HEK293 (cell line): ENCODE measurements around the gene OAS2.

Source experiments
- CTCF ChIA-PET: fragments of 350-600 bp; formaldehyde crosslinking; extraction: SDS; loops from one replicate; lab custom pipeline; 2021; ENCODE audit warnings: antibody characterized with exemption; lab: Yijun Ruan, JAX
- POLR2A ChIA-PET: fragments of 300-600 bp; formaldehyde crosslinking; extraction: SDS; loops from one replicate; lab custom pipeline; 2020; ENCODE audit warnings: antibody characterized with exemption, inconsistent platforms; lab: Yijun Ruan, JAX
- H3K27ac ChIP-seq: fragments of 200-500 bp; sonication (Bioruptor generic); 2 replicates; pipeline ENCODE4 v1.5.1; 2014; ENCODE audit warnings: low read depth, low read length, control low read depth, inconsistent platforms; ENCODE audit errors: extremely low read depth
- H3K36me3 ChIP-seq, 2 experiments: fragments of 200-500 bp in 1 of 2; sonication (Bioruptor generic) in 1 of 2; 1 replicate in 1 of 2; 2 replicates in 1 of 2; pipeline ENCODE4 v1.5.1; 2014 to 2017; ENCODE audit warnings: inconsistent platforms in 2 of 2, low read length in 2 of 2; ENCODE audit not compliant: control insufficient read depth in 2 of 2, insufficient read depth in 1 of 2
- H3K4me1 ChIP-seq: fragments of 200-500 bp; sonication (Bioruptor generic); 2 replicates; pipeline ENCODE4 v1.5.1; 2014; ENCODE audit warnings: mild to moderate bottlenecking, low read length, inconsistent platforms; ENCODE audit not compliant: control insufficient read depth, insufficient read depth
- H3K4me3 ChIP-seq: 2 replicates; pipeline ENCODE4 v1.5.1; 2011; ENCODE audit warnings: low read depth, mild to moderate bottlenecking, control low read depth, low read length, moderate library complexity
- H3K9me3 ChIP-seq: fragments of 200-500 bp; sonication (Bioruptor generic); 2 replicates; pipeline ENCODE4 v1.5.1; 2014; ENCODE audit warnings: low read depth, low read length, inconsistent platforms; ENCODE audit not compliant: control insufficient read depth, insufficient read depth
- OSR2 ChIP-seq: fragments of 450-650 bp; formaldehyde crosslinking; IDR thresholded peaks from 2 replicates; pipeline ENCODE4 v1.5.1; 2016; ENCODE audit warnings: missing biosample characterization, missing genetic modification characterization
- PRDM1 ChIP-seq: fragments of 450-650 bp; formaldehyde crosslinking; IDR thresholded peaks from 2 replicates; pipeline ENCODE4; 2016; ENCODE audit warnings: missing biosample characterization, missing genetic modification characterization
- SP7 ChIP-seq: fragments of 450-650 bp; formaldehyde crosslinking; IDR thresholded peaks from 2 replicates; pipeline ENCODE4 v1.5.1; 2016; ENCODE audit warnings: missing biosample characterization, missing genetic modification characterization
- YY1 ChIP-seq: fragments of 450-650 bp; formaldehyde crosslinking; IDR thresholded peaks from 2 replicates; pipeline ENCODE4 v1.5.1; 2018; ENCODE audit warnings: missing biosample characterization, missing genetic modification characterization
- ZNF10 ChIP-seq: fragments of 450-650 bp; formaldehyde crosslinking; IDR thresholded peaks from 2 replicates; pipeline ENCODE4 v1.5.1; 2017; ENCODE audit warnings: missing biosample characterization, missing genetic modification characterization
- ZNF112 ChIP-seq: fragments of 450-650 bp; formaldehyde crosslinking; IDR thresholded peaks from 2 replicates; pipeline ENCODE4 v1.5.0; 2017; ENCODE audit warnings: missing biosample characterization, missing genetic modification characterization
- ZNF140 ChIP-seq: fragments of 450-650 bp; formaldehyde crosslinking; IDR thresholded peaks from 2 replicates; pipeline ENCODE4 v1.5.1; 2016; ENCODE audit warnings: missing biosample characterization, missing genetic modification characterization
- ZNF157 ChIP-seq: fragments of 450-650 bp; formaldehyde crosslinking; IDR thresholded peaks from 2 replicates; pipeline ENCODE4 v1.5.1; 2016; ENCODE audit warnings: missing biosample characterization, missing genetic modification characterization
- ZNF19 ChIP-seq: fragments of 450-650 bp; formaldehyde crosslinking; IDR thresholded peaks from 2 replicates; pipeline ENCODE4; 2016; ENCODE audit warnings: missing biosample characterization, missing genetic modification characterization, low read depth
- ZNF324 ChIP-seq: fragments of 450-650 bp; formaldehyde crosslinking; IDR thresholded peaks from 2 replicates; pipeline ENCODE4 v1.5.1; 2016; ENCODE audit warnings: missing biosample characterization, missing genetic modification characterization
- ZNF404 ChIP-seq: fragments of 450-650 bp; formaldehyde crosslinking; IDR thresholded peaks from 2 replicates; pipeline ENCODE4 v1.5.1; 2017; ENCODE audit warnings: missing biosample characterization, missing genetic modification characterization
- ZNF548 ChIP-seq: fragments of 450-650 bp; formaldehyde crosslinking; IDR thresholded peaks from 2 replicates; pipeline ENCODE4 v1.5.1; 2016; ENCODE audit warnings: missing biosample characterization, missing genetic modification characterization
- ZNF596 ChIP-seq: fragments of 450-650 bp; IDR thresholded peaks from 2 replicates; pipeline ENCODE4 v1.5.0; 2018; ENCODE audit warnings: missing biosample characterization, mild to moderate bottlenecking, missing genetic modification characterization, moderate library complexity
- ZNF654 ChIP-seq: fragments of 450-650 bp; formaldehyde crosslinking; IDR thresholded peaks from 2 replicates; pipeline ENCODE4 v1.5.1; 2016; ENCODE audit warnings: low read depth, missing biosample characterization, missing genetic modification characterization
- ZNF792 ChIP-seq: fragments of 450-650 bp; formaldehyde crosslinking; IDR thresholded peaks from 2 replicates; pipeline ENCODE4 v1.5.1; 2016; ENCODE audit warnings: missing biosample characterization, missing genetic modification characterization
- TF ChIP-seq, protein P1 (sequence below): fragments of 450-650 bp; formaldehyde crosslinking; IDR thresholded peaks from 2 replicates; pipeline ENCODE4 v1.5.1; 2017; ENCODE audit warnings: missing biosample characterization, missing genetic modification characterization
- TF ChIP-seq, protein P2 (sequence below): fragments of 450-650 bp; formaldehyde crosslinking; IDR thresholded peaks from 2 replicates; pipeline ENCODE4 v1.5.1; 2016; ENCODE audit warnings: missing biosample characterization, missing genetic modification characterization, borderline replicate concordance
- TF ChIP-seq, protein P3 (sequence below): fragments of 450-650 bp; formaldehyde crosslinking; IDR thresholded peaks from 2 replicates; pipeline ENCODE4; 2016; ENCODE audit warnings: missing biosample characterization, missing genetic modification characterization
- TF ChIP-seq, protein P4 (sequence below): fragments of 450-650 bp; formaldehyde crosslinking; IDR thresholded peaks from 2 replicates; pipeline ENCODE4 v1.5.1; 2016; ENCODE audit warnings: missing biosample characterization, missing genetic modification characterization
- TF ChIP-seq, protein P5 (sequence below): fragments of 450-650 bp; formaldehyde crosslinking; IDR thresholded peaks from 2 replicates; pipeline ENCODE4 v1.5.1; 2016; ENCODE audit warnings: missing biosample characterization, missing genetic modification characterization

OAS2 gene

DNA sequence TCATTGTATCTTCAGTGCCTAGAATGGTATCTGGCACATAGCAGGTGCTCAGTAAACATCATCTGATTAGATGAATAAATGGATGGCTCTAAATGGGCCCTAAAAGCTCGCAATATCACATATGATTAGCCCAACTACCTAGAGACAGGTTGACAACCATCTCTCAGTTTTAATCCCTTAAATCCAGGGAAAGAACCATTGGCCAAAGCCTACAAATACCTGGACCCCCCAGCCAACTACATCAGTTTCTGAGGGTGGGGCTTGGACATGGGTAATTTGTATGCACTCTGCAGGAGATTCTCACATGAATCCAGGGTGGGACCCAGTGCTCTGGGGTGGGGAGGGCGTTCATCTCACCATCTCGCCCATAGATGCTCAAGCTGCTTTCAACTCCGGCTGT, 73.4 kb downstream of the OAS2 start:
- H3K36me3 ChIP-seq, result no peaks in the 10 kb centered on the region
- TF ChIP-seq SP7 (no peak), ZNF792 (tag by site-specific recombination) (no peak), OSR2 (tag by site-specific recombination) (no peak), ZNF548 (tag by site-specific recombination) (no peak), YY1 (tag by site-specific recombination) (no peak), ZNF157 (no peak), ZNF654 (tag by site-specific recombination) (no peak), ZNF404 (no peak), ZNF324 (tag by site-specific recombination) (no peak), ZNF140 (tag by site-specific recombination) (no peak), ZNF19 (tag by site-specific recombination) (no peak), PRDM1 (tag by site-specific recombination) (no peak), ZNF10 (tag by site-specific recombination) (no peak), ZNF596 (tag by site-specific recombination) (no peak), ZNF112 (no peak)
- TF ChIP-seq, protein P1, sequence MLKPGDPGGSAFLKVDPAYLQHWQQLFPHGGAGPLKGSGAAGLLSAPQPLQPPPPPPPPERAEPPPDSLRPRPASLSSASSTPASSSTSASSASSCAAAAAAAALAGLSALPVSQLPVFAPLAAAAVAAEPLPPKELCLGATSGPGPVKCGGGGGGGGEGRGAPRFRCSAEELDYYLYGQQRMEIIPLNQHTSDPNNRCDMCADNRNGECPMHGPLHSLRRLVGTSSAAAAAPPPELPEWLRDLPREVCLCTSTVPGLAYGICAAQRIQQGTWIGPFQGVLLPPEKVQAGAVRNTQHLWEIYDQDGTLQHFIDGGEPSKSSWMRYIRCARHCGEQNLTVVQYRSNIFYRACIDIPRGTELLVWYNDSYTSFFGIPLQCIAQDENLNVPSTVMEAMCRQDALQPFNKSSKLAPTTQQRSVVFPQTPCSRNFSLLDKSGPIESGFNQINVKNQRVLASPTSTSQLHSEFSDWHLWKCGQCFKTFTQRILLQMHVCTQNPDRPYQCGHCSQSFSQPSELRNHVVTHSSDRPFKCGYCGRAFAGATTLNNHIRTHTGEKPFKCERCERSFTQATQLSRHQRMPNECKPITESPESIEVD (tag by site-specific recombination), result no peak
- TF ChIP-seq, protein P2, sequence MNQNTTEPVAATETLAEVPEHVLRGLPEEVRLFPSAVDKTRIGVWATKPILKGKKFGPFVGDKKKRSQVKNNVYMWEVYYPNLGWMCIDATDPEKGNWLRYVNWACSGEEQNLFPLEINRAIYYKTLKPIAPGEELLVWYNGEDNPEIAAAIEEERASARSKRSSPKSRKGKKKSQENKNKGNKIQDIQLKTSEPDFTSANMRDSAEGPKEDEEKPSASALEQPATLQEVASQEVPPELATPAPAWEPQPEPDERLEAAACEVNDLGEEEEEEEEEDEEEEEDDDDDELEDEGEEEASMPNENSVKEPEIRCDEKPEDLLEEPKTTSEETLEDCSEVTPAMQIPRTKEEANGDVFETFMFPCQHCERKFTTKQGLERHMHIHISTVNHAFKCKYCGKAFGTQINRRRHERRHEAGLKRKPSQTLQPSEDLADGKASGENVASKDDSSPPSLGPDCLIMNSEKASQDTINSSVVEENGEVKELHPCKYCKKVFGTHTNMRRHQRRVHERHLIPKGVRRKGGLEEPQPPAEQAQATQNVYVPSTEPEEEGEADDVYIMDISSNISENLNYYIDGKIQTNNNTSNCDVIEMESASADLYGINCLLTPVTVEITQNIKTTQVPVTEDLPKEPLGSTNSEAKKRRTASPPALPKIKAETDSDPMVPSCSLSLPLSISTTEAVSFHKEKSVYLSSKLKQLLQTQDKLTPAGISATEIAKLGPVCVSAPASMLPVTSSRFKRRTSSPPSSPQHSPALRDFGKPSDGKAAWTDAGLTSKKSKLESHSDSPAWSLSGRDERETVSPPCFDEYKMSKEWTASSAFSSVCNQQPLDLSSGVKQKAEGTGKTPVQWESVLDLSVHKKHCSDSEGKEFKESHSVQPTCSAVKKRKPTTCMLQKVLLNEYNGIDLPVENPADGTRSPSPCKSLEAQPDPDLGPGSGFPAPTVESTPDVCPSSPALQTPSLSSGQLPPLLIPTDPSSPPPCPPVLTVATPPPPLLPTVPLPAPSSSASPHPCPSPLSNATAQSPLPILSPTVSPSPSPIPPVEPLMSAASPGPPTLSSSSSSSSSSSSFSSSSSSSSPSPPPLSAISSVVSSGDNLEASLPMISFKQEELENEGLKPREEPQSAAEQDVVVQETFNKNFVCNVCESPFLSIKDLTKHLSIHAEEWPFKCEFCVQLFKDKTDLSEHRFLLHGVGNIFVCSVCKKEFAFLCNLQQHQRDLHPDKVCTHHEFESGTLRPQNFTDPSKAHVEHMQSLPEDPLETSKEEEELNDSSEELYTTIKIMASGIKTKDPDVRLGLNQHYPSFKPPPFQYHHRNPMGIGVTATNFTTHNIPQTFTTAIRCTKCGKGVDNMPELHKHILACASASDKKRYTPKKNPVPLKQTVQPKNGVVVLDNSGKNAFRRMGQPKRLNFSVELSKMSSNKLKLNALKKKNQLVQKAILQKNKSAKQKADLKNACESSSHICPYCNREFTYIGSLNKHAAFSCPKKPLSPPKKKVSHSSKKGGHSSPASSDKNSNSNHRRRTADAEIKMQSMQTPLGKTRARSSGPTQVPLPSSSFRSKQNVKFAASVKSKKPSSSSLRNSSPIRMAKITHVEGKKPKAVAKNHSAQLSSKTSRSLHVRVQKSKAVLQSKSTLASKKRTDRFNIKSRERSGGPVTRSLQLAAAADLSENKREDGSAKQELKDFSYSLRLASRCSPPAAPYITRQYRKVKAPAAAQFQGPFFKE (tag by site-specific recombination), result no peak
- TF ChIP-seq, protein P3, sequence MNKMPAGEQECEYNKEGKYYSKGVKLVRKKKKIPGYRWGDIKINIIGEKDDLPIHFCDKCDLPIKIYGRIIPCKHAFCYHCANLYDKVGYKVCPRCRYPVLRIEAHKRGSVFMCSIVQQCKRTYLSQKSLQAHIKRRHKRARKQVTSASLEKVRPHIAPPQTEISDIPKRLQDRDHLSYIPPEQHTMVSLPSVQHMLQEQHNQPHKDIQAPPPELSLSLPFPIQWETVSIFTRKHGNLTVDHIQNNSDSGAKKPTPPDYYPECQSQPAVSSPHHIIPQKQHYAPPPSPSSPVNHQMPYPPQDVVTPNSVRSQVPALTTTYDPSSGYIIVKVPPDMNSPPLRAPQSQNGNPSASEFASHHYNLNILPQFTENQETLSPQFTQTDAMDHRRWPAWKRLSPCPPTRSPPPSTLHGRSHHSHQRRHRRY (tag by site-specific recombination), result no peak
- TF ChIP-seq, protein P4, sequence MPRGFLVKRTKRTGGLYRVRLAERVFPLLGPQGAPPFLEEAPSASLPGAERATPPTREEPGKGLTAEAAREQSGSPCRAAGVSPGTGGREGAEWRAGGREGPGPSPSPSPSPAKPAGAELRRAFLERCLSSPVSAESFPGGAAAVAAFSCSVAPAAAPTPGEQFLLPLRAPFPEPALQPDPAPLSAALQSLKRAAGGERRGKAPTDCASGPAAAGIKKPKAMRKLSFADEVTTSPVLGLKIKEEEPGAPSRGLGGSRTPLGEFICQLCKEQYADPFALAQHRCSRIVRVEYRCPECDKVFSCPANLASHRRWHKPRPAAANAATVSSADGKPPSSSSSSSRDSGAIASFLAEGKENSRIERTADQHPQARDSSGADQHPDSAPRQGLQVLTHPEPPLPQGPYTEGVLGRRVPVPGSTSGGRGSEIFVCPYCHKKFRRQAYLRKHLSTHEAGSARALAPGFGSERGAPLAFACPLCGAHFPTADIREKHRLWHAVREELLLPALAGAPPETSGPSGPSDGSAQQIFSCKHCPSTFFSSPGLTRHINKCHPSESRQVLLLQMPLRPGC (tag by site-specific recombination), result no peak
- TF ChIP-seq, protein P5, sequence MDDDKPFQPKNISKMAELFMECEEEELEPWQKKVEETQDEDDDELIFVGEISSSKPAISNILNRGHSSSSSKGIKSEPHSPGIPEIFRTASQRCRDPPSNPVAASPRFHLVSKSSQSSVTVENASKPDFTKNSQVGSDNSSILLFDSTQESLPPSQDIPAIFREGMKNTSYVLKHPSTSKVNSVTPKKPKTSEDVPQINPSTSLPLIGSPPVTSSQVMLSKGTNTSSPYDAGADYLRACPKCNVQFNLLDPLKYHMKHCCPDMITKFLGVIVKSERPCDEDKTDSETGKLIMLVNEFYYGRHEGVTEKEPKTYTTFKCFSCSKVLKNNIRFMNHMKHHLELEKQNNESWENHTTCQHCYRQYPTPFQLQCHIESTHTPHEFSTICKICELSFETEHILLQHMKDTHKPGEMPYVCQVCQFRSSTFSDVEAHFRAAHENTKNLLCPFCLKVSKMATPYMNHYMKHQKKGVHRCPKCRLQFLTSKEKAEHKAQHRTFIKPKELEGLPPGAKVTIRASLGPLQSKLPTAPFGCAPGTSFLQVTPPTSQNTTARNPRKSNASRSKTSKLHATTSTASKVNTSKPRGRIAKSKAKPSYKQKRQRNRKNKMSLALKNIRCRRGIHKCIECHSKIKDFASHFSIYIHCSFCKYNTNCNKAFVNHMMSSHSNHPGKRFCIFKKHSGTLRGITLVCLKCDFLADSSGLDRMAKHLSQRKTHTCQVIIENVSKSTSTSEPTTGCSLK (tag by site-specific recombination), result no peak
- TF ChIP-seq, all 188 proteins: peak for 0
- H3K4me1 ChIP-seq, result no peaks in the 10 kb centered on the region
- H3K4me3 ChIP-seq, result no peak overlapping the region
- no peak overlapping the region for H3K27ac ChIP-seq
- ChIA-PET CTCF (interaction anchor here (0.7 kb wide), 1 partner anchor 110 kb away, joined by 8 read pairs; no protein-coding TSS in a partner anchor), POLR2A (no interaction called here)
- H3K9me3 ChIP-seq, result no peaks in the 10 kb centered on the region
